NCI-H446 (cell line): Measurements from ENCODE around the gene CD34.

Source experiments
- DNase-seq, 2 experiments: peaks; one replicate each; lab custom pipeline; 2025; lab: John Stamatoyannopoulos, UW

Gene CD34

DNA sequence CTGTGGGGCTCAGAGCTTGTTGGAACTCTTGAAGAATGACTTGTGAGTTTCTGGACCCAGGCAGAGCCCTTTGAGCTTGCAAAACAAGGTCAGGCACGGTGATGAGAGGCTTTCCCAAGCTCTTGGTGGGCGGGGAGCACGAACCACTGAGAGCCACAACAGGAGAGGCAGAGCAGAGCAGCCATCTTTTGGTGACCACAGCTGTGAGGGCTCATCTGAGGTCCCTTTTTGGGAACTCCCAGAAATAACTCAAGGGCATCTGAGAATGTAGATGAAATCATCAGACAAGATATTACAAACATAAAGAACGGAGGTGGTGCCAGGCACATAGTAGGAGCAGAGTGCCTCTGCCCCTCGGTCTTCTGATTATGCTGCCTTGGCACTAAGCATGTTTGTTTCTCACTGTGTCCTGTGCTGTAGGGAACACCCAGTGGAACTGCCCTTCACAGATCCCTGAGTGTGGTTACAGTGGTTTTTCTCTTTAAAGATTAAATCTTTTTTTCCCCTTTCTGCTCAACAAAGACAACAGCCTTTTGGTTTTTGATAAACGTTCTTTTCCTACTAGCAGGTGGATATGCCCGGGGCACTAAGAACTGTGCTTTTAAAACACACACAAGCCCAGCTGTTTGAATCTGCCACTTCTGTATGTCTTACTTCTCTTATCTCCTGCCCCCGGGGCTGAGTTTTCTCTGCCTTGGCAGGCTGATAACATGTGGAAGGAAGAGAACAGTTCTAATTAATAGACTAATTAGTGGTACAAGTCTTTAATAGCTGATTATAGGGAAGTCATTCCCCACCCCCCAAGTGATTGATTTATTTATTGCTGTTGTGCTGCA lies 37.7 kb downstream of the CD34 start:
- DNase-seq = no peak

DNA sequence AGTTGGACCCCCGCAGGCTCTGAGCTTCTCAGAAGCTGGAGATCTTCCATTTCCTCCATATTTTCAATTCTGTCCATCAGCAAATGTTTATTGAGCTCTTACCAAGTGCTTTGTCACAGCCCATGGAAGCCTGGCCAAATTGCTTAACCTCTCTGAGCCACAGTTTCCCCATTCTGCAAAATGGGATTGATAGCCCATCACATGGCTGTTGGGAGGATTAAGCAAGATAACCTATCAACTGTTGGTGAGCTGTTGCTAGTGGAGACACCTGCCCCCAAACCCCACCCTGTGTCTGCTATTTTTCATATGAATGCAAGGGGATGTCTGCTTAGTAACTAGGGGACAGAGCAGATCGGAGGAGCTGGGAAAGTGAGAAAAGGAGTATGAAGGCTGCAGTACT lies 38.3 kb downstream of the CD34 start:
- DNase-seq = no peak

DNA sequence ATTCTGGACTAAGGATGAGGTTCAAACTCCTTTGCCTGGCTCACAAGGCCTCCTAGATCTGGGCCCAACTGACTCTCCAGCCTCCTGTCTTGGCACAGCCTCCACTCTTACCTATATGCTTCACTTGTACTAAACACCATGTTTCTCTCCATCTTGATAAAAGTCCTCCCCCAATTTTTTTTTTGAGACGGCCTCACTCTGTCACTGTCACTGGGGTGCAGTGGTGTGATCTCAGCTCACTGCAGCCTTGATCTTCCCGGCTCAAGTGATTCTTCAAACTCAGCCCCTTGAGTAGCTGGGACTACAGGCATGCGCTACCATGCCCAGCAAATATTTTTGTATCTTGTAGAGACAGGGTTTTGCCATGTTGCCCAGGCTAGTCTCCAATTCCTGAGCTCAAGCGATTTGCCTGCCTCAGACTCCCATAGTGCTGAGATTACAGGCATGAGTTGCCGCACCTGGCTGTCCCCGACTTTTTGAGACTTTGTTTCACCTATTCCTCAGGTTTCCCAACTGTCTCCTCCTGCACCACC lies 39.7 kb downstream of the CD34 start:
- DNase-seq = no peak

DNA sequence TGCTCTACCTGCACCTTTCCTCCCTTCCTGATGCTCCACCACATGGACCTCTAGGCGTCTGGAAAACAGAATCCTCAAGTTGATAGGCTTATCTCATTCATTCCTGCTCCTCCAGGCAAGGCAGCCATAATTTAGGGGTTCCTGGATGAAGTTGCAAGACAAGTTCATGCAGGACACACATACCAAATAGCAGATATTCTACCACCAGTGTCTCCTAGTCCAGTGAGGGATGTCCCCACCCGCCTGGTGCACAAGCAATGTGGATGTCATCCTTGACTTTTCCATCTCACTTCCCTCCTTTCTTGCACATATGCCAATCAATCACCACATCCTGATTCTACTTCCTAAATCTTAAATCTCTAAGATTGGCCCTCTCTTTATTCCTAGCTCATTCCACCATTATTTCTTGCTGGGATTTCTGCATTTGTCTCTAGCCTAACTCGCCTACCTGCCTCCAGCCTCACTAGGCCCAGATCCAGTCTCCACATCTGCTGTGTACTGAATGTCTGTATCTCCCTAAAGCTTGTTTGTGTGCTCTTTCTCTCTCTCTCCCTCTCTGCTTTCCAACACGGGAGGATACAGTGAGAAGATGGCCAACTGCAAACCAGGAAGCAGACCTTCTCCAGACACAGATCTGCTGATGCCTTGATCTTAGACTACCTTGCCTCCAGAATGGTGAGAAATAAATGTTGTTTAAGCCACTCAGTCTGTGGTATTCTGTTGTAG lies 40.5 kb downstream of the CD34 start:
- DNase-seq = no peak

DNA sequence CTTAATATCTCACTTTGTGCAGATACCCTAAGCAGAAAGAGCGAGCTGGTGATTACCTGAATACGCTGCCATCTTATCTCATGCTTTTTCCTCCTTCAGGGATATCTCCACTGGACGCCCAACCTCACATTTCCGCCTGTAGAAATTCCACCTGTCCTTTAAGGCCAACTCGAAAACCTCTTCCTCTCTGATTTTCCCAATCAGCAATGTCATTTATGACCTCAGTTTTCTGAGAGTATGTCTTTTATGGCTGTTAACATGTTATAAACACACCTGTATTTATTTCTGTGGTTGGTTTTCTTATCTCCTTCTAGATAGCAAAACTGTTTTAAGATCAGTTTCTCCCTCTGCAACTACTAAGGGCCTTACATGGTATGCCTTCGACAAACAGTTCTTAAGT lies 41.1 kb downstream of the CD34 start:
- no peak for DNase-seq

- DNase-seq = peak; percentile 80 to 90
Observed at GRCh38 chr1:207868774-207869721, 41.9 kb downstream of the CD34 start.

- no peak for DNase-seq
Observed at GRCh38 chr1:207868251-207868773, 42.6 kb downstream of the CD34 start.

GRCh38 chr1:207867136-207868109 lies 43.5 kb downstream of the CD34 start:
- no peak for DNase-seq

DNA sequence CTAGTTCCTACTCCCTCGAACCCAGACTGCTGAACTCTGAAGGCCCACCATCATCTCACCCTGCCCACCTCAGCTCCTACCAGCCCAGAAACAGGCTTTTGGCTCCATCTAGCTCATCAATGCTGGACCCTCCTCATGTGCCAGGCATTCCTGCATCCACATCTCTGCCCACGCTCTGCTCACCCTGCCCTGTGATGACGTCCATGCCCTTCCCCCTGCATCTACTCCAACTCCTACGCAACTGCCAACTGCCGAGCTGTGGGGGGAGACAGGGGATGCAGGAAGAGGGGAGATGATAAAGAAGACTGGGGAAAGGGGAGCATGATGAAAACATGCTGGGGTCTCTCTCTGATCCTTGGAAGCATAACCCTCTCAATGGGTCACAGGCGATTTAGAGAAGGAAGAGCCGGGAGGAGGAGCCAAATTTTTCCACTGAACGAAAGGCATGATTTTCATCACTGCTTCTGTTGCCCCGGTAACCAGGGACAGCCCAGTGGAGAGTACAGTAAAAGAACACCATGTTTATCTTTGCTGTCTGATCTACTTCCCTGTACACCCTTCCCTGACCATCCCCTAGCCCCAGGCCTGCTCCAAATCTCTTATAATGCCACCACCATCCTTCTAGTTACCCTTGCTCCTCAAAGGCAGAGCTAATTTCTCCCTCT lies 44.3 kb downstream of the CD34 start:
- DNase-seq = no peak

DNA sequence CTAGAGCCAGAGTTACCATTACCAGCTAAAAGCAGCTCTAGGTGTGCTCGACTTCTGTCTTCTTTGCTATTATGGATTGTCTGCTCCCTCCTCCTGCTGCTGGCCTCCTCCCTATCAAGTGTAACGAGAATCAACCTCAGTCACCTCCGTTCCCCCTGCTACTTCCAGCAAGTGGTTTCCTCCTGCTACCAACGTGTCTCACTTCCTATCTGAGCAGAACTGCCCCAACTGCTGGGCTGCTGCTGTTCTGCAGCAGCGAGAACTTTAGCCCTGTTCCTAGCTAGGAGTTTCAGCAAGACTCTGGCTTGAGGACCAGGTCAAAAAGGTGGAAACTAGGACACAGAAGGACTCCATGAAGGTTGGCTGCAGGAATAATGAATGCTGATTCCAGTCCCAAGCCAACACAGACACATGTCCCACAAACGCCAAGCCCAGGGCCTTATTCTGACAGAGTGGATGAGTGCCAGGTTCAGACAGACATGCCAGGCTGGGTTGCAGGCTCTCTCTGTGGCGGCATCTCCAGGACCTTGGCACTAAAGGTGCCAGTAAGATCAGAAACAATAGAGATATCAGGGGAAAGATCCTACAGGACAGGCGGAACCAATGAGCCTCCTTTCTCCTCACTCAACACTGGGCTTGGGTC lies 46.9 kb downstream of the CD34 start:
- DNase-seq = no peak

GRCh38 chr1:207862241-207862787 lies 48.6 kb downstream of the CD34 start:
- DNase-seq = no peak

GRCh38 chr1:207861442-207862177 lies 49.3 kb downstream of the CD34 start:
- no peak for DNase-seq

DNA sequence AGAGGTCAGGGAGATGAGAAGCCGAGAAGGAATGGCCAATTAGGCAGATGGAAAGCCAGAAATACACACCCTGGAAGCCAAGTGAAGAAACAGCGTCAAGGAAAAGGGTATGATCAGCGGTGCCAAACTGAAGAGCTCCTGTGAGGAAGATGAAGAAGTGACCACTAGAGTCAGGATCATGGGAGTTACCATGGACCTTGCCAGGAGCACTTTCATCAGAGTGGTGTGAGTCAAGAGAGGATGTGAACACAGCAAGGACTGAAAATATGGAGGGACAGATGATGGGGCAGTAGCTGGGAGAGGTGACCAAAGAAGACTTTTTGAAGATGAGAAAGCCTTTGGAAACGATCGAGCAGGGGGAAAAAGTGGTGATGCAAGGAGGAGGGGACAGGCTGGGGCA lies 50.4 kb downstream of the CD34 start:
- no peak for DNase-seq

- no peak for DNase-seq
Observed at GRCh38 chr1:207858806-207859205, 52.1 kb downstream of the CD34 start.

GRCh38 chr1:207858281-207858680 lies 52.6 kb downstream of the CD34 start:
- DNase-seq = no peak

GRCh38 chr1:207857447-207857846 lies 53.5 kb downstream of the CD34 start:
- no peak for DNase-seq

DNA sequence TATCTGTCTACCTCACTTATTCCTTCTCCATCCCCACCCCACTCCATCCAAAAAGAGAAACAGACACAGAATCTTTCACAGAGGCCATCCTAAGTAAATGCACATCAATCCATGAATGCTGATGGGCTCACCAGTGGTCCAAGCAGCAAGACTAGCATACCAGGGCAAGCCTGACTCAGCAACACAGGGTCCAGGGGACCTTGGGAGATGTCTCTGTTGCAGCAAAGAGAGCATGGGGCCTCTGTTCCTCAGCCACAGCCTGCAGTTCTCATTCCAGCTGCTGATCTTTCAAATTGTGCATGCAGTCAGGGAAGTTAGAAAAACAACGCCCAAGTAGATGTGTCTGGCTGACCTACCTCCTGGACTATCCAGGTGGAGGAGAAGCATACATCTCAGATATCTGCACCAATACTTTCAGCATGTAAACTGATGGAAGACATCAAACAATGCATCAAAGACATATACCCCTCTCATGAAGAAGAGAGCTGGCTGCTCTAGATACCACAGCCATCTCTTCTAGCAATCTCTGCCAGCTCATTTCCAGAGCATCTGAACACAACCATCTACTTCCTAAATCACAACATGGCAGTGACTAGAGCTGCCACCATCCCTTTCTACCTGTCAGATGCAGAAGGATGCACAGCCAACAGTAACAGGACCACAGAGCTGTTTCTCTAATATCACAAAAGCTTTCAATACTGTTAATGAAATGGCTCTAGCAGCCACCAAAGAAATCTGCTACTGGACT lies 54.5 kb downstream of the CD34 start:
- DNase-seq = no peak

DNA sequence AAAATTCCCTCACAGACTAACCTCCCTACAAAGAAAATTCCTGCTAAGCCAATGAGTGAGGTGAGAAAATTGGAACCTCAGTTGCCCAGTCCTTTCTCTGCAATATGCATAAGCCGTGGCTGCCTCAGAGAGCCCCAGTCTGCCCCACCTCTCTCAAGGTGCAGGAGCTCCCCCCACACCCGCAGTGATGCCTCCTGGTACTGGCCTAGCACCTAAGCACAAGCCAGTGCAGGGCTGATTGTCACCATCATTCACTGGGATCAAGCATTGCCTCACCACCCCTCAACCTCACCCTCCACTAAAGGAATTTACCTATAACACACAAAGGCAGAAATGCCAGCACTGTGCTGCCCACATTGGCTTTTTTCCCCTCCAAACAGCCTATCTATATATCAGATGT lies 56.9 kb downstream of the CD34 start:
- DNase-seq = no peak
